ENCODE measurements around the gene YJEFN3.

Gene YJEFN3

DNA sequence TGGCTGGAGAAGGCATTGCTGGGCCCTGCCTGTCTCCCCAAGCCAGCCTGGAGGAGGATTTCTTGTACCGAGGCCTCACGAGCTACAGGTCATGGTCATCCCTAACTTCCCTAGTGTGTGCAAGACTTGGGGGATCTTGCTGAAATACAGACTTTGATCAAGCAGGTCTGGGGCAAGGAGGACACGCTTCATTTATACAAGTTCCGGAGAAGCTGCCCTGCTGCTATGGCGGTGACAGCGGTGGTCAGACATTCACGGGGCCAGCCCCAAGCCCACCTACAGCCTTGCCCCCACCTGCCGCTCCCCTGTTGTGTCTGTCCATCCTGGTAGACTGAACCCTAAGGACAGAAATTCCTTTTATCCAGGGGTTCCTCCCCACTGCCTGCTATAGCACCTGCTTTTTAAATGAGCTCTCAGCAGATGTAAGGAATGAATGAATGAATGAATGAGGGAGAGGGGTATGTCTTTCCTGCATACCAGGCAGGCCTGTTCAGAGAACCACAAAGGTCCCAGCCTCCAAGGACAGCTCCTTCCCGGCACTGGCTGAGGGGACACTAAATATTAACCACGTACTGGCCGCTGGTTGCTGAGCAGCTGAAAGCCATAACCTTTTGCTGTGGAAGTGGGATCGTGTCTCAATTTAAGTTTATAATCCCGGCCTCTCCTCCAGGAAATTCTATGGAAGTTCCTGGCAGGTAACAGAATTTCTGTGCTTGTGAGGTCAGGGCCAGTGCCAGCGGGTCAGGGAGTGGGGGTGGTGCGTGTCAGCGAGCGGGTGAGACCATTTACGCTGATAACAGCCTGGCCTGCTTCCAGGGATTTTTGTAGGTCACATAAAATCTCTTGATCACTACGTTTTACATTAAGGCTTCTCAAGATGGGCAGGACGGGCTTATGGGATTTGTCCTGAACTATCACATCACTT is 40.5 kb upstream of the YJEFN3 start:
- peak overlapping the region; percentile 67 for H3K4me3 ChIP-seq
- peak overlapping the region; percentile 69 for H3K9ac ChIP-seq (ENCODE audit: insufficient read length)
- TF ChIP-seq FOXP2 (optimal IDR thresholded peaks at IDR 0.05; ENCODE audit: control extremely low read depth, extremely low read length, insufficient read depth) = no peak
- TF ChIP-seq POLR2AphosphoS5 (IDR thresholded peaks at IDR 0.05; ENCODE audit: borderline replicate concordance, low read depth, low read length) = no peak
- no peak for TF ChIP-seq EZH2 (IDR thresholded peaks at IDR 0.05)
- DNase-seq (ENCODE audit: low read depth, low spot score) = peak; percentile 10
- H3K9me3 ChIP-seq (ENCODE audit: low read depth, low read length) = no peaks in the 10 kb centered on the region
- H3K36me3 ChIP-seq (ENCODE audit: insufficient read depth, low read length) = peaks cover 20% of the 10 kb centered on the region; the same call in 1 of the 2 replicates
- peak overlapping the region; percentile 96 for H3K27ac ChIP-seq

GRCh38 chr19:19488875-19489690 is 39.6 kb upstream of the YJEFN3 start:
- peak overlapping the region; percentile 96 for H3K27ac ChIP-seq
- H3K4me3 ChIP-seq = peak overlapping the region; percentile 67
- peak overlapping the region; percentile 69 for H3K9ac ChIP-seq (ENCODE audit: insufficient read length)
- no peak for TF ChIP-seq EZH2 (IDR thresholded peaks at IDR 0.05)
- no peak for TF ChIP-seq POLR2AphosphoS5 (IDR thresholded peaks at IDR 0.05; ENCODE audit: borderline replicate concordance, low read depth, low read length)
- no peak for TF ChIP-seq FOXP2 (optimal IDR thresholded peaks at IDR 0.05; ENCODE audit: control extremely low read depth, extremely low read length, insufficient read depth)
- DNase-seq (ENCODE audit: low read depth, low spot score) = peak; percentile 70
- peaks cover 26% of the 10 kb centered on the region; the same call in 1 of the 2 replicates for H3K36me3 ChIP-seq (ENCODE audit: insufficient read depth, low read length)
- H3K9me3 ChIP-seq (ENCODE audit: low read depth, low read length) = no peaks in the 10 kb centered on the region

GRCh38 chr19:19489804-19490204 is 38.9 kb upstream of the YJEFN3 start:
- Histone ChIP-seq H3K36me3 (ENCODE audit: insufficient read depth, low read length) (peaks cover 34% of the 10 kb centered on the region; the same call in 1 of the 2 replicates), H3K9me3 (ENCODE audit: low read depth, low read length) (no peaks in the 10 kb centered on the region), H3K9ac (ENCODE audit: insufficient read length) (no peak overlapping the region), H3K27ac (peak overlapping the region; percentile 96), H3K4me3 (no peak overlapping the region)
- TF ChIP-seq POLR2AphosphoS5 (IDR thresholded peaks at IDR 0.05; ENCODE audit: borderline replicate concordance, low read depth, low read length) (no peak), EZH2 (IDR thresholded peaks at IDR 0.05) (no peak), FOXP2 (optimal IDR thresholded peaks at IDR 0.05; ENCODE audit: control extremely low read depth, extremely low read length, insufficient read depth) (no peak)
- DNase-seq (ENCODE audit: low read depth, low spot score) = no peak

- no peaks in the 10 kb centered on the region for H3K9me3 ChIP-seq (ENCODE audit: low read depth, low read length)
- H3K9ac ChIP-seq (ENCODE audit: insufficient read length) = no peak overlapping the region
- H3K4me3 ChIP-seq = no peak overlapping the region
- TF ChIP-seq EZH2 (IDR thresholded peaks at IDR 0.05) = no peak
- TF ChIP-seq FOXP2 (optimal IDR thresholded peaks at IDR 0.05; ENCODE audit: control extremely low read depth, extremely low read length, insufficient read depth) = no peak
- TF ChIP-seq POLR2AphosphoS5 (IDR thresholded peaks at IDR 0.05; ENCODE audit: borderline replicate concordance, low read depth, low read length) = no peak
- peaks cover 35% of the 10 kb centered on the region; the same call in 1 of the 2 replicates for H3K36me3 ChIP-seq (ENCODE audit: insufficient read depth, low read length)
- DNase-seq (ENCODE audit: low read depth, low spot score) = peak; percentile 30
- H3K27ac ChIP-seq = peak overlapping the region; percentile 96
These were observed 38.3 kb upstream of the YJEFN3 start for GRCh38 chr19:19490214-19490968.

GRCh38 chr19:19491321-19492025 is 37.2 kb upstream of the YJEFN3 start:
- no peaks in the 10 kb centered on the region for H3K9me3 ChIP-seq (ENCODE audit: low read depth, low read length)
- no peak for TF ChIP-seq FOXP2 (optimal IDR thresholded peaks at IDR 0.05; ENCODE audit: control extremely low read depth, extremely low read length, insufficient read depth)
- TF ChIP-seq EZH2 (IDR thresholded peaks at IDR 0.05) = no peak
- TF ChIP-seq POLR2AphosphoS5 (IDR thresholded peaks at IDR 0.05; ENCODE audit: borderline replicate concordance, low read depth, low read length) = no peak
- H3K4me3 ChIP-seq = no peak overlapping the region
- H3K36me3 ChIP-seq (ENCODE audit: insufficient read depth, low read length) = peaks cover 45% of the 10 kb centered on the region
- no peak overlapping the region for H3K27ac ChIP-seq
- no peak overlapping the region for H3K9ac ChIP-seq (ENCODE audit: insufficient read length)
- DNase-seq (ENCODE audit: low read depth, low spot score) = no peak

- DNase-seq (ENCODE audit: low read depth, low spot score) = no peak
- 0 out of 2 replicates have a peak overlapping the region, but pooled peaks have one; percentile 9 for H3K27ac ChIP-seq
- no peaks in the 10 kb centered on the region for H3K9me3 ChIP-seq (ENCODE audit: low read depth, low read length)
- peaks cover 48% of the 10 kb centered on the region for H3K36me3 ChIP-seq (ENCODE audit: insufficient read depth, low read length)
- H3K9ac ChIP-seq (ENCODE audit: insufficient read length) = no peak overlapping the region
- no peak for TF ChIP-seq FOXP2 (optimal IDR thresholded peaks at IDR 0.05; ENCODE audit: control extremely low read depth, extremely low read length, insufficient read depth)
- no peak for TF ChIP-seq POLR2AphosphoS5 (IDR thresholded peaks at IDR 0.05; ENCODE audit: borderline replicate concordance, low read depth, low read length)
- TF ChIP-seq EZH2 (IDR thresholded peaks at IDR 0.05) = no peak
- H3K4me3 ChIP-seq = no peak overlapping the region
These were observed 36.6 kb upstream of the YJEFN3 start for GRCh38 chr19:19492026-19492610.
